ENCODE results near the gene PRPF40B. TPM values are rescaled to one million over a fixed set of nuclear protein-coding genes. Genes with fewer than 3 reads are reported as not detected.
A peak's percentile ranks its signal among the peaks of the same experiment; 100 is the strongest.

The PRPF40B gene
- total and polyA plus RNA-seq, 2 of the 13 experiments (the other 11 are each of a cell fraction or from before 2014, with no cell fraction given), result 5.0 to 7.8 TPM

GRCh38 chr12:49582201-49582600, 41.2 kb upstream of the PRPF40B start:
- DNase-seq (ENCODE audit: low spot score) (no peak), ATAC-seq (no peak), FAIRE-seq (no peak)
- Histone ChIP-seq H3K4me1 (ENCODE audit: insufficient read depth, low read length) (peaks cover 25% of the 10 kb centered on the region), H3K36me3 (replicated peaks in 1 of 2; ENCODE audit: control insufficient read depth in 1 of 2, insufficient read depth in 2 of 2, low read length in 2 of 2) (peaks cover 6 to 13% of the 10 kb centered on the region in 2 experiments; a peak in 4 of 5 replicates), H3K79me2 (ENCODE audit: insufficient read depth, low read length) (no peaks in the 10 kb centered on the region), H3K27me3 (ENCODE audit: control insufficient read depth in 1 of 2, insufficient read depth in 2 of 2, low read length in 2 of 2) (no peaks in the 10 kb centered on the region), H4K20me1 (ENCODE audit: insufficient read depth, low read length) (no peaks in the 10 kb centered on the region), H3K9me3 (ENCODE audit: low read length) (no peaks in the 10 kb centered on the region), H3K4me2 (ENCODE audit: low read depth, low read length) (no peak overlapping the region), H3K9ac (ENCODE audit: insufficient read depth, low read depth, low read length) (no peak overlapping the region), H3K27ac (ENCODE audit: extremely low read length, insufficient read depth, low read length) (no peak overlapping the region), H3K4me3 (replicated peaks in 1 of 3; ENCODE audit: insufficient read depth in 1 of 3, low read depth in 2 of 3, low read length in 3 of 3) (no peak overlapping the region), H2AFZ (ENCODE audit: low read length) (no peak overlapping the region)
- POLR2A ChIA-PET, result interaction anchor here (1.0 kb wide), 1 partner anchor 11 kb away, joined by 3 read pairs; no protein-coding TSS in a partner anchor
- in situ Hi-C loops (cut with HindIII; ENCODE audit: extremely low pct_ligation_motif_present, low pct_unique_long_range_greater_than_20kb) (no loop called here), intact Hi-C loops (cut with micrococcal nuclease; ENCODE audit: unreplicated experiment) (no loop called here)
- CTCF ChIA-PET (ENCODE audit: low intra/inter-chr PET ratio, low total read pairs), result no interaction called here
- BruUV-seq (replicated peaks), result no TSS peak
- WGBS (ENCODE audit: low lambda C conversion rate), result 89% methylated on average over 1 of the region's 1 CpG
- TF ChIP-seq ZSCAN30 (CRISPR knock-in tag; IDR thresholded peaks at IDR 0.05), result no peak
- TF ChIP-seq ZNF580 (CRISPR knock-in tag; IDR thresholded peaks at IDR 0.05; ENCODE audit: borderline replicate concordance, low read depth), result no peak
- no peak for TF ChIP-seq SMAD9 (CRISPR knock-in tag; IDR thresholded peaks at IDR 0.05)
- no peak for TF ChIP-seq ZNF431 (CRISPR knock-in tag; IDR thresholded peaks at IDR 0.05; ENCODE audit: borderline replicate concordance, low read depth)
- no peak for TF ChIP-seq JUN (CRISPR knock-in tag; IDR thresholded peaks at IDR 0.05)
- TF ChIP-seq ZNF253 (CRISPR knock-in tag; IDR thresholded peaks at IDR 0.05; ENCODE audit: borderline replicate concordance), result no peak
- no peak for TF ChIP-seq NR3C1 (CRISPR knock-in tag; IDR thresholded peaks at IDR 0.05)
- no peak for TF ChIP-seq TRIM24 (CRISPR knock-in tag; IDR thresholded peaks at IDR 0.05)

- H3K79me2 ChIP-seq (ENCODE audit: insufficient read depth, low read length), result no peaks in the 10 kb centered on the region
- no peak overlapping the region for H3K27ac ChIP-seq (ENCODE audit: extremely low read length, insufficient read depth, low read length)
- CTCF ChIA-PET (ENCODE audit: low intra/inter-chr PET ratio, low total read pairs), result no interaction called here
- peak; percentile 56 for FAIRE-seq
- 38% methylated on average over 4 of the region's 4 CpGs for WGBS (ENCODE audit: low lambda C conversion rate)
- H3K4me1 ChIP-seq (ENCODE audit: insufficient read depth, low read length), result peaks cover 25% of the 10 kb centered on the region
- intact Hi-C loops (cut with micrococcal nuclease; ENCODE audit: unreplicated experiment) (no loop called here), in situ Hi-C loops (cut with HindIII; ENCODE audit: extremely low pct_ligation_motif_present, low pct_unique_long_range_greater_than_20kb) (no loop called here)
- TF ChIP-seq HNF4A (CRISPR knock-in tag; IDR thresholded peaks at IDR 0.05), result peak; percentile 68
- TF ChIP-seq ZNF644 (CRISPR knock-in tag; IDR thresholded peaks at IDR 0.05; ENCODE audit: low read depth), result no peak
- TF ChIP-seq HNF4G (IDR thresholded peaks at IDR 0.05; ENCODE audit: borderline replicate concordance, low read depth, low read length), result 0 out of 2 replicates have a peak, but pooled peaks have one; percentile 20
- TF ChIP-seq HNF4G (CRISPR knock-in tag; IDR thresholded peaks at IDR 0.05; ENCODE audit: borderline replicate concordance, low read depth), result no peak
- no peak overlapping the region for H2AFZ ChIP-seq (ENCODE audit: low read length)
- H3K27me3 ChIP-seq (ENCODE audit: control insufficient read depth in 1 of 2, insufficient read depth in 2 of 2, low read length in 2 of 2), result no peaks in the 10 kb centered on the region
- no peak for ATAC-seq
- no peaks in the 10 kb centered on the region for H4K20me1 ChIP-seq (ENCODE audit: insufficient read depth, low read length)
- no peak for DNase-seq (ENCODE audit: low spot score)
- H3K4me3 ChIP-seq (replicated peaks in 1 of 3; ENCODE audit: insufficient read depth in 1 of 3, low read depth in 2 of 3, low read length in 3 of 3), result no peak overlapping the region
- H3K4me2 ChIP-seq (ENCODE audit: low read depth, low read length), result no peak overlapping the region
- H3K9me3 ChIP-seq (ENCODE audit: low read length), result no peaks in the 10 kb centered on the region
- POLR2A ChIA-PET, result interaction anchor here (1.0 kb wide), 1 partner anchor 12 kb away, joined by 3 read pairs; no protein-coding TSS in a partner anchor
- H3K9ac ChIP-seq (ENCODE audit: insufficient read depth, low read depth, low read length), result no peak overlapping the region
- peaks cover 6 to 13% of the 10 kb centered on the region in 2 experiments; a peak in 4 of 5 replicates for H3K36me3 ChIP-seq (replicated peaks in 1 of 2; ENCODE audit: control insufficient read depth in 1 of 2, insufficient read depth in 2 of 2, low read length in 2 of 2)
- BruUV-seq (replicated peaks), result no TSS peak
Observed at GRCh38 chr12:49582850-49583249, 40.5 kb upstream of the PRPF40B start.

Measured in HepG2 (cell line).